ENCODE measurements around the gene OR2L13.
"Not testable (repeated sequence)": the region's sequence is repeated elsewhere in the genome, so short reads cannot be mapped to it uniquely, and the experiment has no call there.

OR2L13 gene, protein sequence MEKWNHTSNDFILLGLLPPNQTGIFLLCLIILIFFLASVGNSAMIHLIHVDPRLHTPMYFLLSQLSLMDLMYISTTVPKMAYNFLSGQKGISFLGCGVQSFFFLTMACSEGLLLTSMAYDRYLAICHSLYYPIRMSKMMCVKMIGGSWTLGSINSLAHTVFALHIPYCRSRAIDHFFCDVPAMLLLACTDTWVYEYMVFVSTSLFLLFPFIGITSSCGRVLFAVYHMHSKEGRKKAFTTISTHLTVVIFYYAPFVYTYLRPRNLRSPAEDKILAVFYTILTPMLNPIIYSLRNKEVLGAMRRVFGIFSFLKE

GRCh38 chr1:248094884-248095283, at the start of gene OR2L13:
TSS of gene OR2L13 (plus strand) at chr1:248095184. CDS start at chr1:248099376, 4,192 bp downstream.
- no peak for DNase-seq

- DNase-seq, result no peak
Measured at GRCh38 chr1:248045209-248045608, 49.8 kb upstream of the OR2L13 start.

DNA sequence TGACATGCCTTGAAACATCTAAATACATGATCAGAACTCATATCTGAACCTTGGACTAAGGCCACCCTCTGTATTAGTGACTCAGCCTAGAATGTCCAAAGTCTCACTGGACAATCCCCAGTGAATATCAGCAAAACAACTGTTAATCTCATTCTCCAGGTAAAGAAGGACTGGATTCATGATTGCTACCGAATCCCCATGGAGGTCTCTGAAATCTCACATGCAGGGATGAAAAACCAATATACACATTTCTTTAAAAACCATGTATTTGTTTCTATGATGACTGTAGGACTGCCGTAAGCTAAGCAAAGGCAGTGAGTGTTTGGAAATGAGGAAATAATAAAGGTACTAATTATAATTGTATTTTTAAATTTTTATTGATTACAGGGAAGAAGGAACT, 48.4 kb upstream of the OR2L13 start, which contains the start of gene OR2L3:
Gene OR2L3 (plus strand): TSS at position 301 of the 400 bp plus-strand sequence. CDS start 13,846 bp downstream, outside the sequence.
- DNase-seq, result no peak

- no peak for DNase-seq
Measured at GRCh38 chr1:248047008-248047407, 48.0 kb upstream of the OR2L13 start.

DNA sequence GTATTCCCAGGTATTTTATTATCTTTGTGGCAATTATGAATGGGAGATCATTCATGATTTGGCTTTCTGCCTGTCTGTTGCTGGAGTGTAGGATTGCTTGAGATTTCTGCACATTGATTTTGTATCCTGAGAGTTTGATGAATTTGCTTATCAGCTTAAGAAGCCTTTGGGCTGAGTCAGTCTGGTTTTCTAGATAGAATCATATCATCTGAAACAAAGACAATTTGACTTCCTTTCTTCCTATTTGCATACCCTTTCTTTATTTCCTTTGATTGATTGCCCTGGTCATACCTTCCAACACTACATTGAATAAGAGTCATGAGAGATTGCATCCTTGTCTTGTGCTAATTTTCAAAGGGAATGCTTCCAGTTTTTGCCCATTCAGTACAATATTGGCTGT, 40.3 kb upstream of the OR2L13 start:
- no peak for DNase-seq

DNA sequence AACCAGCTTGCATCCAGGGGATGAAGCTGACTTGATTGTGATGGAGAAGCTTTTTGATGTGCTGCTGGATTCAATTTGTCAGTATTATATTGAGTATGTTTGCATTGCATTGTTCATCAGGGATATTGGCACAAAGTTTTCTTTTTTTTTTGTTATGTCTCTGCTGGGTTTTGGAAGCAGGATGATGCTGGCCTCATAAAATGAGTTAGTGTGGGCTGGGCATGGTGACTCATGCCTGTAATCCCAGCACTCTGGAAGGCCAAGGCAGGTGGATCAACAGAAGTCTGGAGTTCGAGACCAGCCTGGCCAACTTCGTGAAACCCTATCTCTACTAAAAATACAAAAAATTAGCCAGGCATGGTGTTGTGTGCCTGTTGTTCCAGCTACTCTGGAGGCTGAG, 39.7 kb upstream of the OR2L13 start:
- DNase-seq, result no peak

DNA sequence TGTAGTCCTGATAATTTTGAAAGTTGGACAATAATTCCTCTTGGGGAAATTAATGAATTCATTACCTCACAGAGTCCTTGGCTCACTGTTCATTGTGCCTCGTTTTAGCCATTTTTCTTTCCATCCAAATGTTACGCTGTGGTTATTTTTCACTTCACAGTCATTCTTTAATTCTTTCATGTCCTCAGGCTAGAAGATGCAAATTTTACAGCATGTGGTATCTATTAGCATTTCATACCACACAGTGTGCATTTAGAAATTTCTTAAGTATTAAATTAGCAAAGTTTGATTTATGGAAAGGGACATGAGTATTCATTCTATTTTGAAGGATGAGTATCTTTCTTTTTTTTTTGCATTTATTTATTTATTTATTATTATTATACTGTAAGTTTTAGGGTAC, 29.9 kb upstream of the OR2L13 start:
- no peak for DNase-seq

DNA sequence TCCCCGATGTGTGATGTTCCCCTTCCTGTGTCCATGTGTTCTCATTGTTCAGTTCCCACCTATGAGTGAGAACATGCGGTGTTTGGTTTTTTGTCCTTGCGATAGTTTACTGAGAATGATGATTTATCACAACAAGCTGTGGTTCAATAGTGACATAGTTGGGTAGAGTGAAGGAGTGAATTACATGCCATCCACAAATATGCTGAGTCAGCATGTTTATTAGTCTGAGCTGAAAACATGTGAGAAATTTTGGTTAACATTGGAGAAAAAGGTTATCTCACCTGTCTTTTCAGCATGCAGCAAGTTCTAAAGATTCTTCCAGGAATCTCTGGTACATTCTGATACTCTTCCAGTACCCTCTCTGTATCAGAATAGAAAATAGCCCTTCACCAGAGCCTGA, 29.4 kb upstream of the OR2L13 start:
- no peak for DNase-seq

DNA sequence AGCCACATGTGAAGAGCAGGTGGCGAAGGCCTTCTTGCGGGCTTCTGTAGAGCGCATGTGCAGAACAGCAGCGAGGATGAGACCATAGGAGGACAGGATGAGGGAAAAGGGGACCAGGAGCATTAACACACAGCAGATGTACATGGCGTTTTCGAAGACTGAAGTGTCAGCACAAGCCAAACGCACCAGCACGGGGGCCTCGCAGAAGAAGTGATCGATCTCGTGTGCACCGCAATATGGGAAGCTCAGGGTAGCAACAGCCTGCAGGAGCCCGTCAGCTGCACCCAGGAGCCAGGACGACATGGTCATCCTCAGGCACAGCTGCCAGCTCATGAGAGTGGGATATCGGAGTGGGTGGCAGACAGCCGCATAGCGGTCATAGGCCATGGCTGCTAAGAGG, 11.1 kb upstream of the OR2L13 start:
- DNase-seq, result not testable (repeated sequence)

DNA sequence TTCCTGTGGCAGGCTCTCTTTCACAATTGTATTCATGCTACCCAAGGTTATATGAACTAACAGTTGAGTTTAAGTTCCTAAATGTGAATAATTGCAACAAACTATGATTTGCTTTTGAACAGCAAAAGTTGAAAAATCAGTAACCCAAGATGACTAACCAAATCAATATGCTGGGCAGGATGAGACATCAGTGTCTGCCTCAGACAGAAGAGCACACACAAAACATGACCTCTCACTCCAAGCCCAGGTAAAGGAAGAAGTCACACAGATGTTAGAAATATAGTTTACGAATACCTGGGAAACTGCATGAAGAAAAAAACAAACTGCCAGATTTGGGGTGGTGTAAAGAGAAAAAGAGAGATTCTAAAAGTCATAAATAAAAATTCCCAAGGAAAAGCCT, 3.5 kb downstream of the OR2L13 start:
- DNase-seq, result no peak

- no peak for DNase-seq
Measured at GRCh38 chr1:248102847-248103246, 7.9 kb downstream of the OR2L13 start.

- no peak for DNase-seq
Measured at GRCh38 chr1:248111157-248111556, 16.2 kb downstream of the OR2L13 start.

DNA sequence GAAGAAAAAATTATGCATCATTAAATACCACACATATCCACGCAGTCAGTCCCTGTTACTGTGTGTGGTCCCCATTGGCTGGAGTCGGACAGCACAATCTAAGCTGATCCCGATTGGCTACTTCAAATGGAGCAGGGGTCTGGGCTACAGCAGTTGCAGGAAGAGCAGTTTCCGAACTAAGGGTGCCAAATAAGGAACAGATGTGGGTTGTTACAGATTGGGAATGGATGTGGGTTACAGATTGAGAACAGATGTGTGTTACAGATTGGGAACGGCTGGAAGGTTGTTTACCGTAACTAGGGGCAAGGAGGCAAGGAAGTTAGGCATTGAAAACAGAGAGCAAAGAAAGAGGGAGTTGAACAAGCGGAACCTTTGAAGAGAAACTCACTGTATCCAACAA, 19.9 kb downstream of the OR2L13 start:
- no peak for DNase-seq

DNA sequence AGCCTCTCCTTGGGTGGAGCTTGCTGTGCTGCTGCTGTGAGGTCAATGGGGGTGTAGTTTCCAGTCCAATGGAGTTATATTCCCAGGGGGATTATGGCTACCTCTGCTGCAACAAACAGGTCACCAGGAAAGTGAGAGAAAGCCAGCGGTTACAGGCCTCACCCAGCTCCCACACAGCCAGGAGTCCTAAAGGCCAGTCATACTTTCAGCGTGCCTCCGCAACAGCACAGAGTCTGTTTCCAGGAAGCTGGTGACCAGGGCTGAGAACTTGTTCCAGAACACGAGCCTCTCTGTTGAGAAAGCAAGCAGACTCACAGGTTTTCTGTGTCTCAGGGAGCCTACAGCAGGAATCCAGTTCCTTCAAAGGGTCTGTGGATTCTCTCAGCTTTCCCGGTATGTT, 32.7 kb downstream of the OR2L13 start:
- DNase-seq, result no peak

DNA sequence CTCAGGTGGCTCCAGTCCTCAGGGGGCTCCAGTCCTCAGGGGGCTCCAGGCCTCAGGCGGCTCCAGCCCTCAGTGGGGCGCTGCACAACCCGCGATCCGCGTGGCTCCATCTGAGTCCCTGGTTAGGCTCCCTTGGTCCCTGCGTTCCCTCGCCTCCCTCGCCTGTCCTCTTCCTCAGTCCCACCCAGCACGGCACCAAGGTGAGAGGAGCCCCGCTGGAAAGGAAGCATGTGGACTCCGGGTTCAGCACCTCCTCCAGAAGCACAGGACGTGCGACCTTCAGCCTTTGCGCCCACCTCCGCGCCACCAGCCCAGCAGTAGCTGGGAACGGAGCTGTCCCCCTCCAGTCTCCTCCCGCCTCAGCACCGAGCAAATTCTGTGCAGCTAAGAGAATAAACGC, 41.8 kb downstream of the OR2L13 start:
- DNase-seq, result no peak

GRCh38 chr1:248140846-248141245, 45.9 kb downstream of the OR2L13 start:
- DNase-seq, result no peak

DNA sequence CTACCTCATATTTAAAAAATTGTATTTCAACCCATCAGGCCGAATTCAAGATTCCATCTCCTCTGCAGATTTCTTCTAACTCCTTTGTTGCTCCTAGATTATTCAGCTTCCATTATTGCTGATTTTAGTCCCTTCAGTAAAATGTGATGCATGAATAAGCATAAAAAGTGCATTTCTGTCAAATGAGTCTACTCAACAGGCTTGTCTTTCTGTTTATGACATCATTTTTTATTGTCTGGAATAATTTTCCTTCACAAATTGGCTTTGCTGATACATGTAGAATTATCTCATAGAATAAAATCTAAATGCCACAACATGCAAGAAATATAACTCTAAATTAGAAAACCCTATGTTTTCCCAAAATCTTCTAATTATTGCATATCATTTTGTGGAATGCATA, 48.3 kb downstream of the OR2L13 start:
- DNase-seq, result no peak

DNA sequence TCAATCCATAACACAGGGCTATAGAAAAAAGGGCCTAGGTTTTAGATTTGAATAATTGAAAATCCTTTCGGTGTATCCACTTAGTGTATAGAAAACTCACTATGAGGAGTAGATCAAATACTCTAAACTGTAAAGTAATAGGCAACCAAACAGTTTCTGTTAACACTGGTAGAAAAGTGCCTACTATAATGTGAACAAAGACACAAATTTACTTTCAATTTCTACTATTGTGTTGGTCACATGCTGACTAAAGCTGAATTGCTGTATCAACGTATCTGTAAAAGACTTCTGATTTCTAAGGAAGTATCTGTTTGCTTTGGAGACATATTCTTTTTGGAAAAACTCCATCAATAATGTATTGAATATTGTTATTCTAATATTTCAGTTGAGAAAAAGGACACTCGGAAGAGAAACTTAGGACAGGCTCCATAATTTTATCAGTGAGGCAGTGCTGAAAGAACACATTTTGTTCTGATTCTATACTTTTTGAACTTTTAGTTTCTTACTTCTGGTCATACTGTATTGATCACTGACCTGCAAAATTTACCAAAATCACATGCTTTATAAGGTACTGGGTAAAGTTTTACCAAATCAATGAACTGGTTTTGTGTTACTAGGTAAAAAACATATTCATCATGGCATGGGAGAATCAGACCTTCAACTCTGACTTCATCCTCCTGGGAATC, 49.7 kb downstream of the OR2L13 start, which contains the start of gene OR2M5:
Gene OR2M5 (plus strand): TSS at position 636 of the 686 bp plus-strand sequence. CDS start 0 bp downstream, at position 636.
- no peak for DNase-seq

Measured in NCI-H146 (cell line).